Astrocyte (in vitro differentiated cells and primary cell): ENCODE data around the gene SLC9A3. TPM values are rescaled to one million over a fixed set of nuclear protein-coding genes. Genes with fewer than 3 reads are reported as not detected.

ENCODE experiments used
- DNase-seq: peaks from one replicate; pipeline ENCODE4 v3.0.0-alpha.2; 2010; ENCODE audit warnings: low read depth
- FAIRE-seq: peaks from 2 replicates; lab custom pipeline; 2011; peaks lifted over from hg19 to GRCh38; lab: Jason Lieb, UNC
- H2AFZ ChIP-seq: 2 replicates; pipeline ENCODE4 v1.6.0; 2012; ENCODE audit warnings: low read depth, low read length, inconsistent platforms
- H3K27ac ChIP-seq: 2 replicates; pipeline ENCODE4 v1.5.1; 2011; ENCODE audit warnings: low read depth, low read length, inconsistent platforms
- H3K27me3 ChIP-seq: 2 replicates; pipeline ENCODE4 v1.6.0; 2011; ENCODE audit warnings: low read length, inconsistent platforms; ENCODE audit not compliant: insufficient read depth
- H3K36me3 ChIP-seq: 2 replicates; pipeline ENCODE4 v1.5.1; 2011; ENCODE audit warnings: low read length, inconsistent platforms; ENCODE audit not compliant: insufficient read depth
- H3K4me1 ChIP-seq: 2 replicates; pipeline ENCODE4 v1.5.1; 2011; ENCODE audit warnings: low read length, inconsistent platforms; ENCODE audit not compliant: insufficient read depth
- H3K4me2 ChIP-seq: 2 replicates; pipeline ENCODE4 v1.6.0; 2012; ENCODE audit warnings: low read length, inconsistent platforms
- H3K4me3 ChIP-seq: 2 replicates; pipeline ENCODE4 v1.5.1; 2011; ENCODE audit warnings: low read depth, mild to moderate bottlenecking, low read length, inconsistent platforms; ENCODE audit not compliant: insufficient read depth
- H3K79me2 ChIP-seq: 2 replicates; pipeline ENCODE4 v1.6.0; 2012; ENCODE audit warnings: mild to moderate bottlenecking, low read length, inconsistent platforms; ENCODE audit not compliant: insufficient read depth
- H3K9ac ChIP-seq: 2 replicates; pipeline ENCODE4 v1.6.0; 2012; ENCODE audit warnings: mild to moderate bottlenecking, low read length, inconsistent platforms
- H3K9me3 ChIP-seq: 2 replicates; pipeline ENCODE4 v1.5.1; 2012; ENCODE audit warnings: low read depth, mild to moderate bottlenecking, low read length, inconsistent platforms; ENCODE audit not compliant: insufficient read depth
- H4K20me1 ChIP-seq: 2 replicates; pipeline ENCODE4 v1.6.0; 2012; ENCODE audit warnings: low read length, inconsistent platforms; ENCODE audit not compliant: insufficient read depth
- H3K27ac Mint-ChIP-seq: one replicate; pipeline ENCODE4 v1.8.0; 2021; ENCODE audit warnings: mild to moderate bottlenecking, mixed read lengths; ENCODE audit not compliant: unreplicated experiment
- H3K27me3 Mint-ChIP-seq: one replicate; pipeline ENCODE4 v1.8.0; 2021; ENCODE audit warnings: low read depth, mixed read lengths; ENCODE audit not compliant: unreplicated experiment
- H3K36me3 Mint-ChIP-seq: one replicate; pipeline ENCODE4 v1.8.0; 2021; ENCODE audit warnings: low read depth, mixed read lengths; ENCODE audit not compliant: unreplicated experiment
- H3K4me1 Mint-ChIP-seq: one replicate; pipeline ENCODE4 v1.8.0; 2021; ENCODE audit warnings: low read depth, mixed read lengths; ENCODE audit not compliant: unreplicated experiment
- H3K4me3 Mint-ChIP-seq: one replicate; pipeline ENCODE4 v1.8.0; 2021; ENCODE audit warnings: mild to moderate bottlenecking, moderate library complexity, mixed read lengths; ENCODE audit not compliant: unreplicated experiment
- H3K9me3 Mint-ChIP-seq: one replicate; pipeline ENCODE4 v1.8.0; 2021; ENCODE audit warnings: mild to moderate bottlenecking, mixed read lengths; ENCODE audit not compliant: unreplicated experiment
- CTCF ChIP-seq: IDR thresholded peaks from 2 replicates; pipeline ENCODE4 v1.5.1; 2011; ENCODE audit warnings: low read depth, mild to moderate bottlenecking, inconsistent platforms, low read length, moderate library complexity; ENCODE audit not compliant: insufficient read depth
- EZH2 ChIP-seq: IDR thresholded peaks from 2 replicates; pipeline ENCODE4 v1.6.1; 2012; ENCODE audit warnings: mild to moderate bottlenecking, low read length, inconsistent platforms; ENCODE audit not compliant: insufficient read depth
- total RNA-seq: library from RNA; stranded (reverse); gene quantifications from 2 replicates; pipeline ENCODE4 v1.2.1, GENCODE V29; 2021

Gene SLC9A3
- total RNA-seq, 1 donor from 2014 or later: 1.0 TPM

- peaks cover 9% of the 10 kb centered on the region for H3K9me3 ChIP-seq
- H4K20me1 ChIP-seq: no peaks in the 10 kb centered on the region
- Mint-ChIP-seq H3K27me3 (peaks cover 52% of the 10 kb centered on the region), H3K36me3 (peaks cover 4% of the 10 kb centered on the region), H3K4me1 (no peaks in the 10 kb centered on the region), H3K9me3 (peaks cover 16% of the 10 kb centered on the region), H3K4me3 (no peak overlapping the region), H3K27ac (no peak overlapping the region)
- no peak overlapping the region for H3K27ac ChIP-seq
- H3K36me3 ChIP-seq: no peaks in the 10 kb centered on the region
- no peak for TF ChIP-seq EZH2
- no peak for TF ChIP-seq CTCF
- DNase-seq (no peak), FAIRE-seq (no peak)
- no peak overlapping the region for H3K9ac ChIP-seq
- H3K4me2 ChIP-seq: no peak overlapping the region
- H3K4me3 ChIP-seq: no peak overlapping the region
- no peaks in the 10 kb centered on the region for H3K4me1 ChIP-seq
- peaks cover 34% of the 10 kb centered on the region for H3K27me3 ChIP-seq
- no peak overlapping the region for H2AFZ ChIP-seq
- H3K79me2 ChIP-seq: no peaks in the 10 kb centered on the region
Measured at GRCh38 chr5:570446-570845, 46.2 kb upstream of the SLC9A3 start.

DNA sequence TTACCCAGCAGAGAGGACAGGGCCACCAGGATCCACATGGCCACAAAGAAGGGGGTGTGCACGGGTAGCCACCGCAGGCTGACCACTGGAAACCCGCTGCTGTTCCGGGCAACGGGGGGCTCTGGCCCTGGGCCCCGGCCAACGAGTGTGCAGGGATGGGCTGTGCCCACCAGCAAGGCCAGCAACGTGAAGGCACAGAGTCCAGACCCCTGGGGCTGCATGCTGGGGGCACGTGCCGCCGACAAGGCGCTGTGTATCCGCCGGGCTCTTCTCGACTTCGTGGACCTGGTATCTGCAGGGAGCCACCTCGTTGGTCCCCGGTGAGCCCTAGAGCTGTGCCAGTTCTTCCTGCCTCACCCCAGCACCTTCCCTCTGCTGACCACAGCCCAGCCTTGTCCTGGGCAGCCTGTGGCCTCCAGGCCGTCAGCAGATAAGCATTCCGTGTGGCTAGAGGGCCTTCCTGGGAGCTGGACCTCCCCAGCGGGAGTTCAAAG, 45.7 kb upstream of the SLC9A3 start:
- H3K9me3 Mint-ChIP-seq: peaks cover 12% of the 10 kb centered on the region
- H3K9me3 ChIP-seq: peaks cover 7% of the 10 kb centered on the region
- no peak overlapping the region for H3K4me3 Mint-ChIP-seq
- H4K20me1 ChIP-seq: no peaks in the 10 kb centered on the region
- no peak overlapping the region for H3K27ac ChIP-seq
- no peak overlapping the region for H3K4me3 ChIP-seq
- no peak for FAIRE-seq
- peaks cover 30% of the 10 kb centered on the region for H3K27me3 ChIP-seq
- H3K36me3 ChIP-seq: no peaks in the 10 kb centered on the region
- no peaks in the 10 kb centered on the region for H3K4me1 Mint-ChIP-seq
- H3K9ac ChIP-seq: no peak overlapping the region
- H3K36me3 Mint-ChIP-seq: peaks cover 4% of the 10 kb centered on the region
- H3K4me1 ChIP-seq: no peaks in the 10 kb centered on the region
- peaks cover 48% of the 10 kb centered on the region for H3K27me3 Mint-ChIP-seq
- H3K27ac Mint-ChIP-seq: no peak overlapping the region
- no peak overlapping the region for H3K4me2 ChIP-seq
- no peak overlapping the region for H2AFZ ChIP-seq
- no peaks in the 10 kb centered on the region for H3K79me2 ChIP-seq
- TF ChIP-seq CTCF (no peak), EZH2 (no peak)
- DNase-seq: no peak

DNA sequence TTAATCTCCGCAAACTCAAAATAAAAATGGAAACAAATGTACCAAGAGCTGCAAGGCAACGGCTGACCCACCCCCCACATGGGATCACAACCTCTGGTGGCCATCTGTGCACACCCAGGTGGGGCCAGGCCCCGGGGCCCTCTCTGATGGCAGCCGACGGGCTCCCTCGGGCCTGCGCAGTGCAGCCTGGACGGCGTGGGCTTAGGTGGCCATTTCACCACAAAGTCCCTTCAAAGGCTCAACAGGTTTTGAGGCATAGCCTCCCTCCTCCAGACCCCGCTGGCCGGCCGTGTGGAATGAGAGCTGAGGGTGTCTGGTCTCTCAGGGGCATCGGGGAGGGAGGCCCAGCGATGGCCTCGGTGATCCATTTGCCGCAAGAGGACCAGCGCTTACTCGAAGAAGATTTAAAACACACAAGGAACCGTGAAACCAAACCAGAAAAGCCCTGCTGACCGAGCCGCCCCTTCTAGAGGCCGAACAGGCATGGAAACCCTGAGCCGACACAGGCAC, 45.2 kb upstream of the SLC9A3 start:
- no peaks in the 10 kb centered on the region for H3K36me3 ChIP-seq
- H3K79me2 ChIP-seq: no peaks in the 10 kb centered on the region
- DNase-seq (no peak), FAIRE-seq (no peak)
- TF ChIP-seq CTCF (no peak), EZH2 (no peak)
- H3K27ac ChIP-seq: no peak overlapping the region
- no peak overlapping the region for H3K4me3 ChIP-seq
- no peaks in the 10 kb centered on the region for H3K4me1 ChIP-seq
- H3K9me3 Mint-ChIP-seq: peaks cover 12% of the 10 kb centered on the region
- H2AFZ ChIP-seq: no peak overlapping the region
- H3K9ac ChIP-seq: no peak overlapping the region
- H3K4me3 Mint-ChIP-seq: no peak overlapping the region
- no peak overlapping the region for H3K27ac Mint-ChIP-seq
- H3K27me3 ChIP-seq: peaks cover 30% of the 10 kb centered on the region
- H3K4me2 ChIP-seq: no peak overlapping the region
- no peaks in the 10 kb centered on the region for H3K4me1 Mint-ChIP-seq
- peaks cover 48% of the 10 kb centered on the region for H3K27me3 Mint-ChIP-seq
- H3K36me3 Mint-ChIP-seq: peaks cover 4% of the 10 kb centered on the region
- H4K20me1 ChIP-seq: no peaks in the 10 kb centered on the region
- peaks cover 7% of the 10 kb centered on the region for H3K9me3 ChIP-seq
